Glutamatergic neuron (in vitro differentiated cells): Measurements from ENCODE around the gene EVC. TPM values are rescaled to one million over a fixed set of nuclear protein-coding genes. Genes with fewer than 3 reads are reported as not detected.

Source experiments
- DNase-seq: peaks from one replicate; pipeline ENCODE4 v3.0.0; 2022
- H3K27ac Mint-ChIP-seq: one replicate; pipeline ENCODE4 v1.8.0; 2020; ENCODE audit warnings: mild to moderate bottlenecking, mixed read lengths, inconsistent platforms; ENCODE audit not compliant: unreplicated experiment
- H3K27me3 Mint-ChIP-seq: one replicate; pipeline ENCODE4 v1.8.0; 2020; ENCODE audit warnings: mild to moderate bottlenecking, moderate library complexity, mixed read lengths, inconsistent platforms; ENCODE audit not compliant: unreplicated experiment
- H3K36me3 Mint-ChIP-seq: one replicate; pipeline ENCODE4 v1.8.0; 2020; ENCODE audit warnings: mild to moderate bottlenecking, mixed read lengths, inconsistent platforms; ENCODE audit not compliant: unreplicated experiment
- H3K4me1 Mint-ChIP-seq: one replicate; pipeline ENCODE4 v1.8.0; 2020; ENCODE audit warnings: mild to moderate bottlenecking, low read depth, mixed read lengths, inconsistent platforms; ENCODE audit not compliant: unreplicated experiment
- H3K4me3 Mint-ChIP-seq: one replicate; pipeline ENCODE4 v1.8.0; 2020; ENCODE audit warnings: mild to moderate bottlenecking, mixed read lengths, inconsistent platforms; ENCODE audit not compliant: unreplicated experiment
- H3K9me3 Mint-ChIP-seq: one replicate; pipeline ENCODE4 v1.8.0; 2020; ENCODE audit warnings: mild to moderate bottlenecking, moderate library complexity, mixed read lengths, inconsistent platforms; ENCODE audit not compliant: unreplicated experiment
- CTCF ChIP-seq: fragments of 200-600 bp; sonication (generic); IDR thresholded peaks from one replicate; pipeline ENCODE4 v1.5.0; 2021; ENCODE audit not compliant: partially characterized antibody, unreplicated experiment
- total RNA-seq: library from RNA; stranded (reverse); fragmentation: NEBNext Ultra II Directional; extraction: Animal tissue kit (Norgen Biotek cat#: 25700); gene quantifications from one replicate; pipeline ENCODE4 v1.2.1, GENCODE V29; 2021; ENCODE audit not compliant: unreplicated experiment

Gene EVC
- total RNA-seq, 1 donor from 2014 or later: 6.7 TPM

GRCh38 chr4:5759236-5760075, 48.5 kb downstream of the EVC start:
- no peak for DNase-seq
- Mint-ChIP-seq H3K27ac (no peak overlapping the region), H3K27me3 (peaks cover 8% of the 10 kb centered on the region), H3K36me3 (no peaks in the 10 kb centered on the region), H3K4me3 (no peak overlapping the region), H3K4me1 (no peaks in the 10 kb centered on the region), H3K9me3 (peaks cover 2% of the 10 kb centered on the region)
- TF ChIP-seq CTCF: no peak

- Mint-ChIP-seq H3K9me3 (peaks cover 2% of the 10 kb centered on the region), H3K27ac (no peak overlapping the region), H3K36me3 (no peaks in the 10 kb centered on the region), H3K4me3 (no peak overlapping the region), H3K27me3 (peaks cover 6% of the 10 kb centered on the region), H3K4me1 (no peaks in the 10 kb centered on the region)
- DNase-seq: no peak
- no peak for TF ChIP-seq CTCF
These were observed 49.2 kb downstream of the EVC start for GRCh38 chr4:5760246-5760645.

- no peak overlapping the region for H3K27ac Mint-ChIP-seq
- TF ChIP-seq CTCF: no peak
- peaks cover 1% of the 10 kb centered on the region for H3K27me3 Mint-ChIP-seq
- DNase-seq: no peak
- no peaks in the 10 kb centered on the region for H3K36me3 Mint-ChIP-seq
- H3K4me1 Mint-ChIP-seq: no peaks in the 10 kb centered on the region
- no peaks in the 10 kb centered on the region for H3K9me3 Mint-ChIP-seq
- H3K4me3 Mint-ChIP-seq: no peak overlapping the region
These were observed 50.0 kb downstream of the EVC start for GRCh38 chr4:5760936-5761480.

- peaks cover 2% of the 10 kb centered on the region for H3K4me1 Mint-ChIP-seq
- H3K36me3 Mint-ChIP-seq: peaks cover 33% of the 10 kb centered on the region
- DNase-seq: no peak
- H3K27me3 Mint-ChIP-seq: peaks cover 1% of the 10 kb centered on the region
- H3K9me3 Mint-ChIP-seq: peaks cover 2% of the 10 kb centered on the region
- no peak for TF ChIP-seq CTCF
- H3K4me3 Mint-ChIP-seq: no peak overlapping the region
- H3K27ac Mint-ChIP-seq: no peak overlapping the region
These were observed 59.0 kb downstream of the EVC start for GRCh38 chr4:5770051-5770450.
